Mesenteric fat pad (tissue), 1 donor: Measurements from ENCODE around the gene PTGER4. TPM values are rescaled to one million over a fixed set of nuclear protein-coding genes. Genes with fewer than 3 reads are reported as not detected.
"Not testable (repeated sequence)": the region's sequence is repeated elsewhere in the genome, so short reads cannot be mapped to it uniquely, and the experiment has no call there.

Experiments used
- DNase-seq: peaks from one replicate; pipeline ENCODE4 v3.0.0-alpha.2; 2020; ENCODE audit warnings: low spot score
- long read RNA-seq: library from polyadenylated mRNA; unstranded; transcript quantifications from one replicate; pipeline ENCODE4 v2.0.0, GENCODE V29; 2020
- total RNA-seq: library from RNA; stranded (reverse); fragmentation: NEBNext Ultra II Directional; extraction: Animal tissue kit (Norgen Biotek cat#: 25700); gene quantifications from one replicate; pipeline ENCODE4 v1.2.1, GENCODE V29; 2021
- donor health status: DM: yes; HTN: yes; CAD: no.

The PTGER4 gene
- total RNA-seq = 14.8 TPM
- long read RNA-seq, transcript PTGER4-201 (3 exons, 3,848 nt) = major isoform, 5 of 10 reads
- long read RNA-seq, partial matches to known transcripts = 0 of 10 reads
- long read RNA-seq, other reads (novel, unspliced or antisense) = 1 of 10 reads

GRCh38 chr5:40679913-40680681, at the start of gene PTGER4:
Gene PTGER4, plus strand, starts transcription at chr5:40679915. Its CDS starts 1,079 bp downstream, at chr5:40680994.
- no peak for DNase-seq

- no peak for DNase-seq
These were observed 49.6 kb upstream of the PTGER4 start for GRCh38 chr5:40630126-40630525.

GRCh38 chr5:40631236-40631635, 48.5 kb upstream of the PTGER4 start:
- no peak for DNase-seq

- DNase-seq = no peak
These were observed 45.6 kb upstream of the PTGER4 start for GRCh38 chr5:40634154-40634553.

GRCh38 chr5:40634593-40634992, 45.1 kb upstream of the PTGER4 start:
- no peak for DNase-seq

- not testable (repeated sequence) for DNase-seq
These were observed 40.2 kb upstream of the PTGER4 start for GRCh38 chr5:40639531-40639930.

- DNase-seq = no peak
These were observed 33.4 kb upstream of the PTGER4 start for GRCh38 chr5:40646266-40646665.

- DNase-seq = no peak
These were observed 31.6 kb upstream of the PTGER4 start for GRCh38 chr5:40648150-40648549.

- no peak for DNase-seq
These were observed 30.2 kb upstream of the PTGER4 start for GRCh38 chr5:40649463-40650030.

GRCh38 chr5:40651201-40651600, 28.5 kb upstream of the PTGER4 start:
- DNase-seq = no peak

GRCh38 chr5:40652441-40653220, 27.1 kb upstream of the PTGER4 start:
- no peak for DNase-seq

- DNase-seq = no peak
These were observed 26.3 kb upstream of the PTGER4 start for GRCh38 chr5:40653221-40654022.

- no peak for DNase-seq
These were observed 25.2 kb upstream of the PTGER4 start for GRCh38 chr5:40654377-40654991.

- no peak for DNase-seq
These were observed 24.6 kb upstream of the PTGER4 start for GRCh38 chr5:40655138-40655537.

- DNase-seq = not testable (repeated sequence)
These were observed 23.6 kb upstream of the PTGER4 start for GRCh38 chr5:40656091-40656490.

- DNase-seq = no peak
These were observed 22.9 kb upstream of the PTGER4 start for GRCh38 chr5:40656766-40657165.

GRCh38 chr5:40660751-40661150, 19.0 kb upstream of the PTGER4 start:
- no peak for DNase-seq

- DNase-seq = no peak
These were observed 13.9 kb upstream of the PTGER4 start for GRCh38 chr5:40665635-40666298.

- no peak for DNase-seq
These were observed 13.1 kb upstream of the PTGER4 start for GRCh38 chr5:40666657-40667056.

- DNase-seq = no peak
These were observed 12.5 kb upstream of the PTGER4 start for GRCh38 chr5:40667161-40667663.
